Hepatic stellate cell (primary cell): ENCODE measurements around the gene ZNF428.
A peak's percentile ranks its signal among the peaks of the same experiment; 100 is the strongest.

Source experiments
- DNase-seq: peaks from one replicate; pipeline ENCODE4 v3.0.0; 2011; ENCODE audit warnings: low spot score

ZNF428 gene

GRCh38 chr19:43562226-43562697, 57.2 kb downstream of the ZNF428 start:
- DNase-seq = no peak

DNA sequence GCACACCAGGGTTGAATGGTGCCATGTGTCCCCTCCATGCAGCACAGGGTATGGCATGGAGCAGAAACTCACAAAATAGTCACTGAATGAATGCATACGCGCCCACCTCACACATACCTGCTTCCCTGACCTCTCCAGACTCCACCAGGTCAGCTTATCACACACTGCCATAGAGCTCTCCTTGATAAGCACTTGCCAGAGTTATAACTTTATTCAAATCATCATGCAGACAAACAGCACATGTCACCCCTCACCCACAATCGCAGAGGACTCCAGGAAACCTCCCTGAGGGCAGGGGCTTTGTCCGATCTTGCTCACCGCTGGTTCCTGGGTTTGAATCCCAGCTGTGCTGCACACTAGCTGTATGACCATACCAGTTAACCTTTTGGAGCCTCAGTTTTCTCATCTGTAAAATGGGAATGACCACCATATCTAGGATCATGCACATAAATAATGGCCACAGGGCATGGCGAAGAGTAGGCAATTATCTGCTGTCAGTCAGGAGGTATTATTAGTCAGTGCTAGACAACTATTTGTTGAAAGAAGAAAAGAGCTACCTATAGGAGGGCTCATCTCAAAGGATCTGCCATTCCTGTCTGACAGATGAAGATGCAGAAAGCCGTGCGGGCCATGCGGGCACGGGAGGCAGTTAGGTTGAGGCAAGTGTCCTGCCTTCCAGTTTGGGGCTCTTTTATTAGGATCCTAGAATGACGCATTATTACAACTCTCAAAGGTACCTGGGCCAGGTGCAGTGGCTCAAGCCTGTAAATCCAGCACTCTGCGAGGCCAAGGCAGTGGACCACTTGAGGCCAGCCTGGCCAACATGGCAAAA, 58.1 kb downstream of the ZNF428 start:
- DNase-seq = no peak

DNA sequence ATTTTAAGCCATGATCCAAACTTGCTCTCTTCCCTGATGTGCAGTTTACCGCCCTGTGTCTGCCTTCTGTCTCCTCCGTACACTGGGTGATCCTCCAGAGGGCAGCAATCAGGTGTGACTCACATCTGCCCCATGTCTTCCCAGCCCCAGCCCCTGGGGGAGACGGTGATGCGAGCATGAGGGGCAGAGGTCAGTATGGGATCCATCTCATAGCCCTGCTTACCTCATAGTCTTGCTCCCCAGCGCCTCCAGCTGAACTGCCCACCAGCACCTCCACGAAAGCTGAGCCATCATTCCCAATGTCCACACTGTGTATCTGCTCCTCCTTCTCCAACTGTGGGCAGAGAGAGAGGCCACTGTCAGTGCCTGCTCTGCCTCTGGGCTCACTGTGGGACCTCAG, 58.7 kb downstream of the ZNF428 start:
- DNase-seq = peak; percentile 62
